OCI-LY1 (cell line): ENCODE results near the gene SLC6A8.
A peak's percentile ranks its signal among the peaks of the same experiment; 100 is the strongest.

ENCODE experiments used
- H2AFZ ChIP-seq: fragments of 200-600 bp; sonication (generic), shearing (Covaris generic); 2 replicates; pipeline ENCODE4 v1.6.0; 2014; ENCODE audit warnings: antibody characterized with exemption, mild to moderate bottlenecking, low read length
- H3F3A ChIP-seq: fragments of 200-600 bp; sonication (generic), shearing (Covaris generic); 2 replicates; pipeline ENCODE4 v1.6.0; 2014; ENCODE audit warnings: mild to moderate bottlenecking, antibody characterized with exemption, low read length, moderate library complexity; ENCODE audit not compliant: insufficient read depth
- H3K27ac ChIP-seq: fragments of 200-600 bp; sonication (generic); 2 replicates; pipeline ENCODE4 v1.5.1; 2014; ENCODE audit warnings: low read length, mixed run types, mild to moderate bottlenecking, low read depth; ENCODE audit not compliant: poor library complexity, severe bottlenecking
- H3K27me3 ChIP-seq: fragments of 200-600 bp; sonication (generic); 2 replicates; pipeline ENCODE4 v1.6.0; 2014; ENCODE audit warnings: antibody characterized with exemption, mild to moderate bottlenecking, low read length, moderate library complexity; ENCODE audit not compliant: insufficient read depth
- H3K36me3 ChIP-seq: fragments of 200-600 bp; sonication (generic); 2 replicates; pipeline ENCODE4 v1.6.1; 2014; ENCODE audit warnings: mild to moderate bottlenecking, antibody characterized with exemption, low read length, moderate library complexity, mixed read lengths; ENCODE audit not compliant: insufficient read depth
- H3K4me1 ChIP-seq: fragments of 200-600 bp; sonication (generic); 2 replicates; pipeline ENCODE4 v1.5.1; 2014; ENCODE audit warnings: mild to moderate bottlenecking, low read length, moderate library complexity; ENCODE audit not compliant: insufficient read depth, severe bottlenecking
- H3K4me2 ChIP-seq: fragments of 200-600 bp; sonication (generic), shearing (Covaris generic); 2 replicates; pipeline ENCODE4 v1.6.1; 2014; ENCODE audit warnings: low read length
- H3K4me3 ChIP-seq: fragments of 200-600 bp; sonication (generic); 2 replicates; pipeline ENCODE4 v1.5.1; 2014; ENCODE audit warnings: low read length, low read depth, mild to moderate bottlenecking, mixed read lengths; ENCODE audit not compliant: poor library complexity, severe bottlenecking
- H3K79me2 ChIP-seq: fragments of 200-600 bp; shearing (Covaris generic); 2 replicates; pipeline ENCODE4 v1.6.1; 2016; ENCODE audit warnings: mixed run types, low read length, mixed read lengths; ENCODE audit not compliant: insufficient read depth
- H3K9ac ChIP-seq: fragments of 200-600 bp; sonication (generic), shearing (Covaris generic); 2 replicates; pipeline ENCODE4 v1.6.1; 2014; ENCODE audit warnings: mild to moderate bottlenecking, low read length, mixed read lengths
- H3K9me2 ChIP-seq: fragments of 200-600 bp; sonication (generic), shearing (Covaris generic); 2 replicates; pipeline ENCODE4 v1.6.1; 2014; ENCODE audit warnings: low read depth, mild to moderate bottlenecking, low read length, mixed read lengths
- H3K9me3 ChIP-seq: fragments of 200-600 bp; shearing (Covaris generic); 2 replicates; pipeline ENCODE4 v1.6.1; 2014; ENCODE audit warnings: low read length, mixed read lengths
- H4K20me1 ChIP-seq: fragments of 200-600 bp; sonication (generic), shearing (Covaris generic); 2 replicates; pipeline ENCODE4 v1.6.0; 2016; ENCODE audit warnings: mild to moderate bottlenecking, low read length; ENCODE audit not compliant: insufficient read depth
- EZH2 ChIP-seq: fragments of 200-600 bp; sonication (generic), shearing (Covaris generic); IDR thresholded peaks from 2 replicates; pipeline ENCODE4 v1.8.0; 2017; ENCODE audit warnings: borderline replicate concordance, mixed run types, mild to moderate bottlenecking, antibody characterized with exemption, low read length, moderate library complexity, mixed read lengths
- TF ChIP-seq, protein P1 (sequence below): fragments of 200-600 bp; sonication (generic), shearing (Covaris generic); IDR thresholded peaks from 2 replicates; pipeline ENCODE4 v1.5.1; 2017; ENCODE audit warnings: mild to moderate bottlenecking, antibody characterized with exemption, low read length, moderate library complexity, mixed read lengths

The SLC6A8 gene

DNA sequence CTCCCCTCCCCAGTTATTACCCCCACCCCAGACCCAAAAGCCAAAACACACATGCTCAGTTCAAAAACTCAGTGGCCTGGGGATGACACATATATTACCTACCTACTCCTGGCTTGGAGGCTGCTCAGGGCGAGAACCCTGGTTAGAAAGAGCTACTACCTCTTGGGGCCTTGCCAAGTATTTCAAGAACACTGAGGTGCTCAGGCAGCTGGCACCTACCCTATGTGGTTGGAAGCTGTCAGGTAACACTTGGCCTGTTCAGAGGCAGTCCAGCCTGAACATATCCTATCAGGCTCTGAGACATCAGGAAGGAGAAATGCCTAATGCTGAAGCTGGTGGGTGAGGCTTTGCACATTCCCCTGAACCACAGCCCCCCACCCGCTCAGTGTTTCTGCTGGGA lies 31.5 kb downstream of the SLC6A8 start:
- Histone ChIP-seq H3K4me3 (no peak overlapping the region), H3K9me2 (no peaks in the 10 kb centered on the region), H3K4me2 (no peak overlapping the region), H3K9ac (no peak overlapping the region), H3K36me3 (peaks cover 56% of the 10 kb centered on the region), H4K20me1 (no peaks in the 10 kb centered on the region), H3K9me3 (no peaks in the 10 kb centered on the region), H3F3A (no peaks in the 10 kb centered on the region), H3K27me3 (no peaks in the 10 kb centered on the region), H3K79me2 (no peaks in the 10 kb centered on the region), H3K27ac (no peak overlapping the region), H3K4me1 (peaks cover 11% of the 10 kb centered on the region), H2AFZ (no peak overlapping the region)
- TF ChIP-seq, protein P1, sequence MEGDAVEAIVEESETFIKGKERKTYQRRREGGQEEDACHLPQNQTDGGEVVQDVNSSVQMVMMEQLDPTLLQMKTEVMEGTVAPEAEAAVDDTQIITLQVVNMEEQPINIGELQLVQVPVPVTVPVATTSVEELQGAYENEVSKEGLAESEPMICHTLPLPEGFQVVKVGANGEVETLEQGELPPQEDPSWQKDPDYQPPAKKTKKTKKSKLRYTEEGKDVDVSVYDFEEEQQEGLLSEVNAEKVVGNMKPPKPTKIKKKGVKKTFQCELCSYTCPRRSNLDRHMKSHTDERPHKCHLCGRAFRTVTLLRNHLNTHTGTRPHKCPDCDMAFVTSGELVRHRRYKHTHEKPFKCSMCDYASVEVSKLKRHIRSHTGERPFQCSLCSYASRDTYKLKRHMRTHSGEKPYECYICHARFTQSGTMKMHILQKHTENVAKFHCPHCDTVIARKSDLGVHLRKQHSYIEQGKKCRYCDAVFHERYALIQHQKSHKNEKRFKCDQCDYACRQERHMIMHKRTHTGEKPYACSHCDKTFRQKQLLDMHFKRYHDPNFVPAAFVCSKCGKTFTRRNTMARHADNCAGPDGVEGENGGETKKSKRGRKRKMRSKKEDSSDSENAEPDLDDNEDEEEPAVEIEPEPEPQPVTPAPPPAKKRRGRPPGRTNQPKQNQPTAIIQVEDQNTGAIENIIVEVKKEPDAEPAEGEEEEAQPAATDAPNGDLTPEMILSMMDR = no peak
- TF ChIP-seq EZH2 = no peak

DNA sequence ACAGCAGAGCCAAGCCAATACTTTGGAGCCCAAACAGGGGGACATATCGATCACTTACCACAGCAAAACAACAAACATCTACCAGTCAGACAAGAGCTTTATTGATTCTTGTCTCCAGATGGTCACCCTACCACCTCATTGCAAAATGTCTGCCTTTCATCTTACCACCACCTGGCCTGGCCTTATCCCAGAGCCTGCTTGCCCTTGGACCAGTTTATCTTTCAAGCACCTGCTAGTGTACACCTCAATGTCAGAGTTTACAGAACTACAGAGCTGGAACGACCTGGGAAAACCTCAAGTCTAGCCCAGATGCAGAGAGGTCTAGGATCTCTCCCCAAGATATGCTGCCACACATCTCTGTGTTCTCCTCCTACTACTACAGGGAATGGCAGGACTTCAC lies 32.0 kb downstream of the SLC6A8 start:
- H3K36me3 ChIP-seq = peaks cover 51% of the 10 kb centered on the region
- H3K27me3 ChIP-seq = no peaks in the 10 kb centered on the region
- H3K27ac ChIP-seq = no peak overlapping the region
- H4K20me1 ChIP-seq = no peaks in the 10 kb centered on the region
- no peak overlapping the region for H3K4me3 ChIP-seq
- H3K9me2 ChIP-seq = no peaks in the 10 kb centered on the region
- no peak overlapping the region for H3K9ac ChIP-seq
- TF ChIP-seq, protein P1 = no peak
- no peak for TF ChIP-seq EZH2
- no peak overlapping the region for H2AFZ ChIP-seq
- H3F3A ChIP-seq = no peaks in the 10 kb centered on the region
- H3K4me1 ChIP-seq = peaks cover 11% of the 10 kb centered on the region
- no peak overlapping the region for H3K4me2 ChIP-seq
- H3K79me2 ChIP-seq = no peaks in the 10 kb centered on the region
- H3K9me3 ChIP-seq = no peaks in the 10 kb centered on the region

DNA sequence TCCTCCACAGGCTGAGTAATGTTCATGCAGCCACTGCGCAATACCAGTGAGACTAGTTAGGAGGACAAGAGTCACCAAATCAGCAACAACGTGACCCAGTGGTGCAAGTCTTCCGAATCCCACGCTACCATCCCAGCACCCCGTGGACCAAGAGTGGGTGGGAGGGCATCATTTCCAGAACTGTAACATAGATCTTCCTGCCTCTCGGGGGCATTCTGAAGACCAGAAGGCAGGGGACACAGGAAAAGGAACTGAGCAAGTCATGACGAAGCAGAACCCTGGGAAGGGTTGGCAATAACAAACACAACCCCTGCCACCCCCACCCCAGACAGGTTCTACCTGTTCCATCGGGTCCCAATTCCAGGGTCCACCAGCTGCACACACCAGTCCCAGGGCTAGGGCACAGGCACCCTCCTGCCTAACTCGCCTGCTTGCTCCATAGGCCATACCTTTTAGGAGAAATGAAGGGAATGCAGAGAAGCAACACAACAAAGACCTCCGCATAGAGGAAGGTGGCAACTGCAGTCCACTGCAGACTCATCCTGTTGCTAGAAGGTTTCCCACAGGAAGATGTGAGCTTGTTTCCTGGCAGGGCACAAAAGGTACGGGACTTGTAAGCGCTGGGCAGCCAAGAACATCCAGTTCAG lies 35.1 kb downstream of the SLC6A8 start:
- H3K79me2 ChIP-seq = no peaks in the 10 kb centered on the region

More for the DNA sequence above, 35.1 kb downstream of the SLC6A8 start:
- Histone ChIP-seq H3K4me2 (peak overlapping the region; percentile 80), H2AFZ (no peak overlapping the region), H3K9ac (peak overlapping the region; percentile 85), H3K27ac (peak overlapping the region; percentile 30), H3K36me3 (peaks cover 32% of the 10 kb centered on the region), H4K20me1 (no peaks in the 10 kb centered on the region), H3K4me1 (peaks cover 42% of the 10 kb centered on the region), H3K9me3 (no peaks in the 10 kb centered on the region), H3K4me3 (peak overlapping the region; percentile 91), H3K27me3 (no peaks in the 10 kb centered on the region), H3K9me2 (no peaks in the 10 kb centered on the region), H3F3A (no peaks in the 10 kb centered on the region)
- TF ChIP-seq EZH2 = no peak
- TF ChIP-seq, protein P1 = no peak
